Upper lobe of left lung (tissue), 4 donors: Measurements from ENCODE around the gene KLF2.

Experiments used
- EP300 ChIP-seq, 4 donors: sonication (generic); formaldehyde crosslinking; IDR thresholded peaks; one replicate each; pipeline ENCODE4 v1.5.1; 2017; ENCODE audit warnings: antibody characterized with exemption in 4 of 4, control low read depth in 2 of 4
- POLR2A ChIP-seq, 4 donors: fragments of 450-650 bp; IDR thresholded peaks; one replicate each; pipeline ENCODE4 v1.5.1; 2016 to 2017; ENCODE audit warnings: antibody characterized with exemption in 4 of 4, mild to moderate bottlenecking in 2 of 4
- POLR2AphosphoS5 ChIP-seq, 2 donors: sonication (generic); formaldehyde crosslinking; IDR thresholded peaks; one replicate each; pipeline ENCODE4 v1.5.1; 2017; ENCODE audit warnings: antibody characterized with exemption in 2 of 2
- TF ChIP-seq, protein P1 (sequence below), 6 experiments: fragments of 450-650 bp in 4 of 6; fragments of 200-600 bp in 2 of 6; sonication (generic) in 2 of 6; IDR thresholded peaks; one replicate each; pipeline ENCODE4 v1.5.1; 2016 to 2019; ENCODE audit warnings: antibody characterized with exemption in 6 of 6

DNA sequence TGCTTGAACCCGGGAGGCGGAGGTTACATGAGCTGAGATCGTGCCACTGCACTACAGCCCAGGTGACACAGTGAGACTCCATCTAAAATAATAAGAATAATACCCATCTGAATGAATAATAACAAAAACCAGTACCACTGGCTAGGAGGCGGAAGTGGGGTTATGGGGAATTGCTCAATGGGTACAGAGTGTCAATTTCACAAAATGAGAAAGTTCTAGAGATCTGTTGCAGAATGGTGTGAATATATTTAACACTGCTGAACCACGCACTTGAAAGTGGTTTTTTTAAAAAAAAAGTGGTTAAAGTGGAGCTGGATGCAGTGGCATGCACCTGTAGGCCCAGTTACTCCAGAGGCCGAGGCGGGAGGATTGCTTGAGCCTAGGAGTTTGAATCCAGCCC lies 18.5 kb downstream of the KLF2 start:
- TF ChIP-seq, protein P1, sequence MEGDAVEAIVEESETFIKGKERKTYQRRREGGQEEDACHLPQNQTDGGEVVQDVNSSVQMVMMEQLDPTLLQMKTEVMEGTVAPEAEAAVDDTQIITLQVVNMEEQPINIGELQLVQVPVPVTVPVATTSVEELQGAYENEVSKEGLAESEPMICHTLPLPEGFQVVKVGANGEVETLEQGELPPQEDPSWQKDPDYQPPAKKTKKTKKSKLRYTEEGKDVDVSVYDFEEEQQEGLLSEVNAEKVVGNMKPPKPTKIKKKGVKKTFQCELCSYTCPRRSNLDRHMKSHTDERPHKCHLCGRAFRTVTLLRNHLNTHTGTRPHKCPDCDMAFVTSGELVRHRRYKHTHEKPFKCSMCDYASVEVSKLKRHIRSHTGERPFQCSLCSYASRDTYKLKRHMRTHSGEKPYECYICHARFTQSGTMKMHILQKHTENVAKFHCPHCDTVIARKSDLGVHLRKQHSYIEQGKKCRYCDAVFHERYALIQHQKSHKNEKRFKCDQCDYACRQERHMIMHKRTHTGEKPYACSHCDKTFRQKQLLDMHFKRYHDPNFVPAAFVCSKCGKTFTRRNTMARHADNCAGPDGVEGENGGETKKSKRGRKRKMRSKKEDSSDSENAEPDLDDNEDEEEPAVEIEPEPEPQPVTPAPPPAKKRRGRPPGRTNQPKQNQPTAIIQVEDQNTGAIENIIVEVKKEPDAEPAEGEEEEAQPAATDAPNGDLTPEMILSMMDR (IDR thresholded peaks at IDR 0.05), result no peak
- TF ChIP-seq POLR2A (IDR thresholded peaks at IDR 0.05) (no peak), EP300 (IDR thresholded peaks at IDR 0.05) (no peak), POLR2AphosphoS5 (IDR thresholded peaks at IDR 0.05) (no peak)
